ENCODE measurements around the gene KSR1. TPM values are rescaled to one million over a fixed set of nuclear protein-coding genes. Genes with fewer than 3 reads are reported as not detected.

KSR1 gene
- total and polyA plus RNA-seq, 2 of the 8 experiments (the other 6 are each of a cell fraction or from before 2014, with no cell fraction given) = 14.1 to 34.7 TPM

DNA sequence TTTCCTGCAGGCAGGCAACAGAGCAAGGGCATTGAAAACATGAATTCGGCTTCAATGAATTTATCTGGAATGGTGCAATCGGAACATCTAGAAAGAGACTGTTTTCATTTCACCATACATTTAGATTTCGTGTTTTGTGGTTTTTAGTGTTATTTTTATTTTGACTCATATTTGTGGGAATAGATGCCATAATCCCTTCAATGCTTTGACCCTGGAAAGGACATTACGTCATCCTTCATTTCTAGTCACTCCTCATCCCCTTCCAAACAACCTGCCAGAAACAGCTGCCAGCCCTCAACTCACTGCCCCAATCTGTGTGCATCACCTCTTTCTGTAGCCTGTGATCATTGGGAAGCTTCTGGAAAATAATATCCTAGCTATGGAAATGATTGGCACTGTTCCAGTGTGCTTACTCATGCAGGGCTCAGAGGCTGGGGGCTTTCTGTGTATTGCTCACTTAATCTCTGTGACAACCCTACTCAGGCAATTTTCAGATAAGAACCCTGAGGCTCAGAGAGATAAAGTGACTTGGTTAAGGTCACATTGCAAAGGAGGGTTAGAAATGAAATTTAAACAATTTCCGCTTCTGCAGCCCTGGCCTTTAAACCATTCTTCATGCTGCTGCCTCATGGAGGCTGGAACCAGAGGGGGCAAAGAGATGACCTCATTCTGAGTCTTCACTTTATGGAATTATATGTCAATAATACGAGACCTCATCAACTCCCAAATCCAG lies 9.5 kb upstream of the KSR1 start:
- Histone ChIP-seq H3K23me2 (ENCODE audit: low read depth, low read length) (no peaks in the 10 kb centered on the region), H3K56ac (replicated peaks; ENCODE audit: insufficient read length, low read depth, low read length) (no peak overlapping the region), H3K36me3 (ENCODE audit: control insufficient read depth in 2 of 4, insufficient read depth in 4 of 4, low read length in 3 of 4) (no peaks in the 10 kb centered on the region), H2AK5ac (ENCODE audit: low read depth, low read length) (no peak overlapping the region), H4K8ac (ENCODE audit: extremely low read depth, insufficient read depth, low read length) (no peak overlapping the region), H3K79me1 (ENCODE audit: low read depth, low read length) (no peaks in the 10 kb centered on the region), H3K9me3 (ENCODE audit: insufficient read depth in 2 of 2, low read depth in 1 of 2, low read length in 1 of 2) (no peaks in the 10 kb centered on the region), H3K4me2 (ENCODE audit: insufficient read depth in 1 of 2, low read depth in 2 of 2, low read length in 2 of 2) (no peak overlapping the region), H3K23ac (ENCODE audit: insufficient read length) (no peak overlapping the region), H4K91ac (replicated peaks; ENCODE audit: insufficient read length, low read length) (no peak overlapping the region), H2BK20ac (ENCODE audit: low read length) (no peak overlapping the region), H2BK5ac (ENCODE audit: low read depth, low read length) (no peak overlapping the region), H4K5ac (ENCODE audit: insufficient read length, low read depth, low read length) (no peak overlapping the region), H3K9ac (replicated peaks in 1 of 4; ENCODE audit: extremely low read depth in 1 of 4, low read depth in 3 of 4, low read length in 3 of 4) (no peak overlapping the region), H3K79me2 (ENCODE audit: control insufficient read depth in 1 of 2, insufficient read depth in 2 of 2, low read length in 2 of 2) (no peaks in the 10 kb centered on the region), H2BK12ac (ENCODE audit: low read depth, low read length) (no peak overlapping the region), H3K18ac (ENCODE audit: extremely low read depth, low read length) (no peak overlapping the region), H2BK120ac (replicated peaks; ENCODE audit: low read depth, low read length) (no peak overlapping the region), H3K4me3 (ENCODE audit: extremely low read depth in 1 of 4, insufficient read depth in 2 of 4, low read depth in 3 of 4, low read length in 4 of 4) (no peak overlapping the region), H4K20me1 (replicated peaks in 1 of 2; ENCODE audit: control insufficient read depth in 1 of 2, insufficient read depth in 2 of 2, low read length in 2 of 2) (no peaks in the 10 kb centered on the region), H3K27me3 (replicated peaks in 1 of 4; ENCODE audit: control insufficient read depth in 3 of 4, extremely low read depth in 1 of 4, insufficient read depth in 3 of 4, low read length in 3 of 4) (no peaks in the 10 kb centered on the region), H2BK15ac (ENCODE audit: low read length) (no peak overlapping the region), H3K27ac (ENCODE audit: low read depth, low read length) (no peak overlapping the region), H3K4me1 (replicated peaks in 1 of 4; ENCODE audit: control insufficient read depth in 3 of 4, insufficient read depth in 4 of 4, low read length in 3 of 4) (no peaks in the 10 kb centered on the region), H3K14ac (ENCODE audit: insufficient read length) (no peak overlapping the region), H3K4ac (replicated peaks; ENCODE audit: insufficient read length, low read depth, low read length) (no peak overlapping the region), H2AFZ (ENCODE audit: low read length) (no peak overlapping the region)
- no peak for DNase-seq (ENCODE audit: low read depth in 1 of 2, low spot score in 2 of 2)
- 88% methylated on average over 6 of the region's 6 CpGs; no CpG with 5 or more reads in 1 of the 2 experiments for WGBS, 2 experiments (ENCODE audit: extremely low coverage in 1 of 2, insufficient coverage in 1 of 2, insufficient read length in 1 of 2, insufficient replicate concordance in 2 of 2, low coverage in 1 of 2, low lambda C conversion rate in 2 of 2, missing lambda C conversion rate in 1 of 2)
- no peak for FAIRE-seq
- ChIA-PET CTCF (ENCODE audit: partially characterized antibody) (interaction anchor here (0.7 to 1.8 kb wide), 4 partner anchors 9 to 168 kb away, joined by 4 to 6 read pairs (median 5); partner anchors contain the start of gene KSR1), POLR2A (ENCODE audit: partially characterized antibody) (no interaction called here)

All from H1 (cell line).